HG02973 (cell line): ENCODE results near the gene KRT23.

ENCODE experiments used
- ATAC-seq: cut with Tn5 transposase; IDR thresholded peaks from one replicate; pipeline ENCODE4 v1.9.1; 2021; ENCODE audit warnings: moderate library complexity; ENCODE audit not compliant: unreplicated experiment

KRT23 gene

GRCh38 chr17:40937384-40937819, at the start of gene KRT23:
Gene KRT23 (minus strand): TSS chr17:40937646. CDS start chr17:40936603, 1,043 bp downstream.
- ATAC-seq: no peak

- no peak for ATAC-seq
Observed at GRCh38 chr17:40986920-40987319, 49.5 kb upstream of the KRT23 start.

GRCh38 chr17:40984226-40984625, 46.8 kb upstream of the KRT23 start, which contains the start of gene KRT40:
Gene KRT40 (minus strand): TSS chr17:40984326. CDS start chr17:40984273, 53 bp downstream.
- no peak for ATAC-seq

- ATAC-seq: no peak
Observed at GRCh38 chr17:40981115-40981514, 43.7 kb upstream of the KRT23 start.

- no peak for ATAC-seq
Observed at GRCh38 chr17:40980596-40980995, 43.1 kb upstream of the KRT23 start.

- no peak for ATAC-seq
Observed at GRCh38 chr17:40980117-40980516, 42.7 kb upstream of the KRT23 start.

GRCh38 chr17:40978575-40979151, 41.2 kb upstream of the KRT23 start:
- no peak for ATAC-seq

- no peak for ATAC-seq
Observed at GRCh38 chr17:40975516-40975915, 38.1 kb upstream of the KRT23 start.

GRCh38 chr17:40974366-40974765, 36.9 kb upstream of the KRT23 start:
- ATAC-seq: no peak

GRCh38 chr17:40967582-40967981, 30.1 kb upstream of the KRT23 start:
- ATAC-seq: no peak

- no peak for ATAC-seq
Observed at GRCh38 chr17:40966848-40967247, 29.4 kb upstream of the KRT23 start, which contains the start of gene KRT39. Gene KRT39 (minus strand): TSS chr17:40966948. CDS start chr17:40966856, 92 bp downstream.

- no peak for ATAC-seq
Observed at GRCh38 chr17:40963838-40964237, 26.4 kb upstream of the KRT23 start.

GRCh38 chr17:40962059-40962561, 24.7 kb upstream of the KRT23 start:
- ATAC-seq: no peak

GRCh38 chr17:40961591-40961990, 24.1 kb upstream of the KRT23 start:
- no peak for ATAC-seq

GRCh38 chr17:40960144-40960543, 22.7 kb upstream of the KRT23 start:
- no peak for ATAC-seq

GRCh38 chr17:40958086-40958953, 20.9 kb upstream of the KRT23 start:
- no peak for ATAC-seq

- no peak for ATAC-seq
Observed at GRCh38 chr17:40956401-40957254, 19.2 kb upstream of the KRT23 start.

- ATAC-seq: no peak
Observed at GRCh38 chr17:40953881-40954280, 16.4 kb upstream of the KRT23 start.

- ATAC-seq: no peak
Observed at GRCh38 chr17:40952661-40953060, 15.2 kb upstream of the KRT23 start.

- ATAC-seq: no peak
Observed at GRCh38 chr17:40952154-40952553, 14.7 kb upstream of the KRT23 start.

GRCh38 chr17:40951011-40951622, 13.7 kb upstream of the KRT23 start:
- no peak for ATAC-seq
